Caco-2 (cell line): ENCODE measurements around the gene SDF2L1. TPM values are rescaled to one million over a fixed set of nuclear protein-coding genes. Genes with fewer than 3 reads are reported as not detected.

ENCODE experiments used
- BruUV-seq: library from RNA; stranded (reverse); fragments of 400-500 nt; replicated peaks from 2 replicates; lab custom pipeline; 2021; lab: Mats Ljungman, UMichigan
- CTCF ChIA-PET: fragments of 300-600 bp; sonication (Branson Sonifier 250); formaldehyde crosslinking; loops from one replicate; lab custom pipeline; 2022; ENCODE audit warnings: antibody characterized with exemption; lab: Charles Lee
- POLR2A ChIA-PET: fragments of 300-600 bp; sonication (Branson Sonifier 250); formaldehyde crosslinking; loops from one replicate; lab custom pipeline; 2022; ENCODE audit warnings: antibody characterized with exemption; lab: Charles Lee
- DNase-seq, 2 experiments: peaks; one replicate each; pipeline versions ENCODE4 v3.0.0 to v3.0.0-alpha.2; 2020 to 2022
- H3K27me3 ChIP-seq: replicated peaks from 2 replicates; pipeline ENCODE4 v1.6.0; 2011; ENCODE audit warnings: low read length; ENCODE audit not compliant: control insufficient read depth, insufficient read depth
- H3K36me3 ChIP-seq: 2 replicates; pipeline ENCODE4 v1.5.1; 2011; ENCODE audit warnings: low read length; ENCODE audit not compliant: control insufficient read depth, insufficient read depth
- H3K4me1 ChIP-seq: fragments of 250-450 bp; sonication (Bioruptor Pico); 2 replicates; pipeline ENCODE4 v1.5.1; 2020; ENCODE audit warnings: mild to moderate bottlenecking
- H3K4me3 ChIP-seq: 2 replicates; pipeline ENCODE4 v1.5.1; 2011; ENCODE audit warnings: low read depth, mild to moderate bottlenecking, control low read depth, low read length
- H3K9me3 ChIP-seq: fragments of 250-450 bp; sonication (Bioruptor Pico); 2 replicates; pipeline ENCODE4 v1.5.1; 2020; ENCODE audit warnings: mild to moderate bottlenecking, moderate library complexity
- H3K27ac Mint-ChIP-seq: one replicate; pipeline ENCODE4 v1.8.0; 2022; ENCODE audit warnings: mixed read lengths; ENCODE audit not compliant: unreplicated experiment
- H3K27me3 Mint-ChIP-seq: one replicate; pipeline ENCODE4 v1.8.0; 2022; ENCODE audit warnings: mixed read lengths; ENCODE audit not compliant: insufficient read depth, unreplicated experiment
- H3K36me3 Mint-ChIP-seq: one replicate; pipeline ENCODE4 v1.8.0; 2022; ENCODE audit warnings: mild to moderate bottlenecking, mixed read lengths; ENCODE audit not compliant: insufficient read depth, unreplicated experiment
- H3K4me1 Mint-ChIP-seq: one replicate; pipeline ENCODE4 v1.8.0; 2022; ENCODE audit warnings: low read depth, mixed read lengths; ENCODE audit not compliant: unreplicated experiment
- H3K4me3 Mint-ChIP-seq: one replicate; pipeline ENCODE4 v1.8.0; 2022; ENCODE audit warnings: mild to moderate bottlenecking, moderate library complexity, mixed read lengths; ENCODE audit not compliant: unreplicated experiment
- H3K9me3 Mint-ChIP-seq: one replicate; pipeline ENCODE4 v1.8.0; 2022; ENCODE audit warnings: mixed read lengths; ENCODE audit not compliant: unreplicated experiment
- intact Hi-C: fragments of 100-400 bp; cut with micrococcal nuclease; formaldehyde crosslinking; loops from one replicate; pipeline ENCODE4 v1.10.0; 2022; ENCODE audit not compliant: unreplicated experiment
- total RNA-seq: library from RNA; stranded (reverse); gene quantifications from 2 replicates; pipeline ENCODE4 v1.2.3, GENCODE V29; 2022
- TF ChIP-seq, protein P1 (sequence below), 2 experiments: fragments of 200-600 bp in 1 of 2; IDR thresholded peaks; 1 replicate in 1 of 2; 2 replicates in 1 of 2; pipeline versions ENCODE4 v1.5.1 to v1.8.0; 2011 to 2022; ENCODE audit warnings: antibody characterized with exemption in 1 of 2, control low read depth in 1 of 2, inconsistent platforms in 1 of 2, low read depth in 1 of 2, low read length in 1 of 2, mild to moderate bottlenecking in 1 of 2, moderate library complexity in 1 of 2; ENCODE audit not compliant: insufficient read depth in 1 of 2, severe bottlenecking in 1 of 2, unreplicated experiment in 1 of 2

Gene SDF2L1
- total RNA-seq, 1 experiment from 2014 or later = 48.5 TPM

- no peak overlapping the region for H3K4me3 Mint-ChIP-seq
- BruUV-seq = no TSS peak
- ChIA-PET CTCF (no interaction called here), POLR2A (no interaction called here)
- intact Hi-C loops = no loop called here
- H3K27me3 ChIP-seq = no peaks in the 10 kb centered on the region
- no peaks in the 10 kb centered on the region for H3K36me3 ChIP-seq
- TF ChIP-seq, protein P1, sequence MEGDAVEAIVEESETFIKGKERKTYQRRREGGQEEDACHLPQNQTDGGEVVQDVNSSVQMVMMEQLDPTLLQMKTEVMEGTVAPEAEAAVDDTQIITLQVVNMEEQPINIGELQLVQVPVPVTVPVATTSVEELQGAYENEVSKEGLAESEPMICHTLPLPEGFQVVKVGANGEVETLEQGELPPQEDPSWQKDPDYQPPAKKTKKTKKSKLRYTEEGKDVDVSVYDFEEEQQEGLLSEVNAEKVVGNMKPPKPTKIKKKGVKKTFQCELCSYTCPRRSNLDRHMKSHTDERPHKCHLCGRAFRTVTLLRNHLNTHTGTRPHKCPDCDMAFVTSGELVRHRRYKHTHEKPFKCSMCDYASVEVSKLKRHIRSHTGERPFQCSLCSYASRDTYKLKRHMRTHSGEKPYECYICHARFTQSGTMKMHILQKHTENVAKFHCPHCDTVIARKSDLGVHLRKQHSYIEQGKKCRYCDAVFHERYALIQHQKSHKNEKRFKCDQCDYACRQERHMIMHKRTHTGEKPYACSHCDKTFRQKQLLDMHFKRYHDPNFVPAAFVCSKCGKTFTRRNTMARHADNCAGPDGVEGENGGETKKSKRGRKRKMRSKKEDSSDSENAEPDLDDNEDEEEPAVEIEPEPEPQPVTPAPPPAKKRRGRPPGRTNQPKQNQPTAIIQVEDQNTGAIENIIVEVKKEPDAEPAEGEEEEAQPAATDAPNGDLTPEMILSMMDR (IDR thresholded peaks at IDR 0.05; ENCODE audit: insufficient read depth in 1 of 2, low read depth in 1 of 2, low read length in 1 of 2, severe bottlenecking in 1 of 2, unreplicated experiment in 1 of 2) = no peak
- no peak overlapping the region for H3K4me3 ChIP-seq
- peaks cover 19% of the 10 kb centered on the region for H3K4me1 Mint-ChIP-seq
- H3K27me3 Mint-ChIP-seq = no peaks in the 10 kb centered on the region
- H3K4me1 ChIP-seq = peaks cover 13% of the 10 kb centered on the region; the same call in 1 of the 2 replicates
- H3K9me3 Mint-ChIP-seq = no peaks in the 10 kb centered on the region
- no peaks in the 10 kb centered on the region for H3K9me3 ChIP-seq
- DNase-seq = no peak
- H3K27ac Mint-ChIP-seq = no peak overlapping the region
- peaks cover 40% of the 10 kb centered on the region for H3K36me3 Mint-ChIP-seq
Measured at GRCh38 chr22:21660904-21661303, 18.8 kb downstream of the SDF2L1 start.

GRCh38 chr22:21661991-21662390 is 19.9 kb downstream of the SDF2L1 start:
- no peak overlapping the region for H3K4me3 Mint-ChIP-seq
- POLR2A ChIA-PET = interaction anchor here (0.7 kb wide), 1 partner anchor 26 kb away, joined by 4 read pairs; no protein-coding TSS in a partner anchor

GRCh38 chr22:21663738-21664137 is 21.6 kb downstream of the SDF2L1 start:
- ChIA-PET POLR2A (no interaction called here), CTCF (no interaction called here)
- no peak overlapping the region for H3K27ac Mint-ChIP-seq
- H3K27me3 Mint-ChIP-seq = no peaks in the 10 kb centered on the region
- Histone ChIP-seq H3K4me1 (no peaks in the 10 kb centered on the region), H3K36me3 (no peaks in the 10 kb centered on the region), H3K4me3 (no peak overlapping the region), H3K27me3 (no peaks in the 10 kb centered on the region), H3K9me3 (no peaks in the 10 kb centered on the region)
- peak overlapping the region; percentile 40 for H3K4me3 Mint-ChIP-seq
- H3K36me3 Mint-ChIP-seq = peaks cover 27% of the 10 kb centered on the region
- intact Hi-C loops = no loop called here
- no peaks in the 10 kb centered on the region for H3K9me3 Mint-ChIP-seq
- no TSS peak for BruUV-seq
- DNase-seq = no peak
- TF ChIP-seq, protein P1 (IDR thresholded peaks at IDR 0.05; ENCODE audit: insufficient read depth in 1 of 2, low read depth in 1 of 2, low read length in 1 of 2, severe bottlenecking in 1 of 2, unreplicated experiment in 1 of 2) = no peak
- H3K4me1 Mint-ChIP-seq = peaks cover 18% of the 10 kb centered on the region

More at GRCh38 chr22:21661991-21662390, 19.9 kb downstream of the SDF2L1 start:
- peaks cover 11% of the 10 kb centered on the region for H3K4me1 Mint-ChIP-seq
- no peak overlapping the region for H3K4me3 ChIP-seq
- no peaks in the 10 kb centered on the region for H3K27me3 Mint-ChIP-seq
- no peaks in the 10 kb centered on the region for H3K36me3 ChIP-seq
- CTCF ChIA-PET = no interaction called here
- H3K9me3 Mint-ChIP-seq = no peaks in the 10 kb centered on the region
- H3K27me3 ChIP-seq = no peaks in the 10 kb centered on the region
- no TSS peak for BruUV-seq
- TF ChIP-seq, protein P1 (IDR thresholded peaks at IDR 0.05; ENCODE audit: insufficient read depth in 1 of 2, low read depth in 1 of 2, low read length in 1 of 2, severe bottlenecking in 1 of 2, unreplicated experiment in 1 of 2) = no peak
- H3K9me3 ChIP-seq = no peaks in the 10 kb centered on the region
- DNase-seq = no peak
- intact Hi-C loops = no loop called here
- peaks cover 41% of the 10 kb centered on the region for H3K36me3 Mint-ChIP-seq
- H3K27ac Mint-ChIP-seq = no peak overlapping the region
- peaks cover 8% of the 10 kb centered on the region; the same call in 1 of the 2 replicates for H3K4me1 ChIP-seq
